Measurements from ENCODE around the gene JSRP1. TPM values are rescaled to one million over a fixed set of nuclear protein-coding genes. Genes with fewer than 3 reads are reported as not detected.

JSRP1 gene
- total RNA-seq, 1 donor from 2014 or later: 0.36 TPM

DNA sequence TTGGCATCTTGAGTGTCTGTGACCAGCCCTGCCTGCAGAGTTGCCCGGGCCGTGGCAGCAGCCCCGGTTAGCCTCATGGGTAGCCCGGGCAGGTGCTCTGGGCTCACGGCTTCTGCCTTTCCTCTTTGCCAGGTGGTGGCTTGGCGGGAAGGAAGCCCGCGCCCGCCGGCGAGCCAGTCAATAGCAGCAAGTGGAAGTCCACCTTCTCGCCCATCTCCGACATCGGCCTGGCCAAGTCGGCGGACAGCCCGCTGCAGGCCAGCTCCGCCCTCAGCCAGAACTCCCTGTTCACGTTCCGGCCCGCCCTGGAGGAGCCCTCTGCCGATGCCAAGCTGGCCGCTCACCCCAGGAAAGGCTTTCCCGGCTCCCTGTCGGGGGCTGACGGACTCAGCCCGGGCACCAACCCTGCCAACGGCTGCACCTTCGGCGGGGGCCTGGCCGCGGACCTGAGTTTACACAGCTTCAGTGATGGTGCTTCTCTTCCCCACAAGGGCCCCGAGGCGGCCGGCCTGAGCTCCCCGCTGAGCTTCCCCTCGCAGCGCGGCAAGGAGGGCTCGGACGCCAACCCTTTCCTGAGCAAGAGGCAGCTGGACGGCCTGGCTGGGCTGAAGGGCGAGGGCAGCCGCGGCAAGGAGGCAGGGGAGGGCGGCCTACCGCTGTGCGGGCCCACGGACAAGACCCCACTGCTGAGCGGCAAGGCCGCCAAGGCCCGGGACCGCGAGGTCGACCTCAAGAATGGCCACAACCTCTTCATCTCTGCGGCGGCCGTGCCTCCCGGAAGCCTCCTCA lies 30.0 kb downstream of the JSRP1 start:
- peaks cover 91% of the 10 kb centered on the region for H3K36me3 ChIP-seq
- H3K9me3 ChIP-seq (replicated peaks): no peaks in the 10 kb centered on the region
- TF ChIP-seq, protein P1, sequence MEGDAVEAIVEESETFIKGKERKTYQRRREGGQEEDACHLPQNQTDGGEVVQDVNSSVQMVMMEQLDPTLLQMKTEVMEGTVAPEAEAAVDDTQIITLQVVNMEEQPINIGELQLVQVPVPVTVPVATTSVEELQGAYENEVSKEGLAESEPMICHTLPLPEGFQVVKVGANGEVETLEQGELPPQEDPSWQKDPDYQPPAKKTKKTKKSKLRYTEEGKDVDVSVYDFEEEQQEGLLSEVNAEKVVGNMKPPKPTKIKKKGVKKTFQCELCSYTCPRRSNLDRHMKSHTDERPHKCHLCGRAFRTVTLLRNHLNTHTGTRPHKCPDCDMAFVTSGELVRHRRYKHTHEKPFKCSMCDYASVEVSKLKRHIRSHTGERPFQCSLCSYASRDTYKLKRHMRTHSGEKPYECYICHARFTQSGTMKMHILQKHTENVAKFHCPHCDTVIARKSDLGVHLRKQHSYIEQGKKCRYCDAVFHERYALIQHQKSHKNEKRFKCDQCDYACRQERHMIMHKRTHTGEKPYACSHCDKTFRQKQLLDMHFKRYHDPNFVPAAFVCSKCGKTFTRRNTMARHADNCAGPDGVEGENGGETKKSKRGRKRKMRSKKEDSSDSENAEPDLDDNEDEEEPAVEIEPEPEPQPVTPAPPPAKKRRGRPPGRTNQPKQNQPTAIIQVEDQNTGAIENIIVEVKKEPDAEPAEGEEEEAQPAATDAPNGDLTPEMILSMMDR (IDR thresholded peaks at IDR 0.05; ENCODE audit: borderline replicate concordance): no peak
- intact Hi-C loops (cut with micrococcal nuclease): no loop called here
- H3K4me3 ChIP-seq: no peak overlapping the region
- H3K27ac ChIP-seq (replicated peaks): no peak overlapping the region
- peaks cover 13% of the 10 kb centered on the region for H3K4me1 ChIP-seq
- no peak for DNase-seq
- H3K27me3 ChIP-seq (ENCODE audit: low read depth): no peaks in the 10 kb centered on the region

DNA sequence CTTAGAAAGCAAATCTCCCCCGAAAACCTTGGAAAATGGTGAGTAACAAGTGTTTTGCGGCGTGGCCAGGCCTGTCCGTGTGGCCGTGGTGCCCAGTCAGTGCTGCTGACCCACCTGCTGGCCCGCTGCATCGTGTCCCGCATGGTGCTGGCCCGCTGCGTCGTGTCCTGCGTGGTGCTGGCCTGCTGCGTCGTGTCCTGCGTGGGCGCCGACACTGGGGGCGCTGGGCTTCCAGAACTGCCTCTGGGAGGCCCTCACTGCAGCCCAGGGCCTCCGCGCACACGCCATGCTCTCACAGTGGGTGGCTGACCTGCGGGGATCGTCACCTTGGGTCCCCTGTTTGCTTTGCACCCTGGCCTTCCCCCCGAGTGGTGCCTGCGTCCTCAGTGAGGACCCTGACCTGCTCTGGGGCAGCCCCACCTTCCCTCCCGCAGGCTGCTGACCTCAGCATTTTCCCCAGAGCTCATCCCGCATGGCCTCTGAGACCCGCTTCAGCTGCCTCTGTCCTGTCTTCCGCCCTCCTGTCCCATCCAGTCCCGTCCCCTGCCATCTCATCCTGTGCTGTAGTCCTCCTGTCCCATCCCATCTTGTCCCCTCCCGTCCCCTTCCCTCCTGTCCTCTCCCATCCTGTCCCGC lies 30.7 kb downstream of the JSRP1 start:
- Histone ChIP-seq H3K36me3 (peaks cover 97% of the 10 kb centered on the region), H3K4me3 (no peak overlapping the region), H3K4me1 (peaks cover 14% of the 10 kb centered on the region), H3K9me3 (replicated peaks) (no peaks in the 10 kb centered on the region), H3K27ac (replicated peaks) (no peak overlapping the region), H3K27me3 (ENCODE audit: low read depth) (no peaks in the 10 kb centered on the region)
- intact Hi-C loops (cut with micrococcal nuclease): no loop called here
- no peak for DNase-seq
- TF ChIP-seq, protein P1 (IDR thresholded peaks at IDR 0.05; ENCODE audit: borderline replicate concordance): no peak

DNA sequence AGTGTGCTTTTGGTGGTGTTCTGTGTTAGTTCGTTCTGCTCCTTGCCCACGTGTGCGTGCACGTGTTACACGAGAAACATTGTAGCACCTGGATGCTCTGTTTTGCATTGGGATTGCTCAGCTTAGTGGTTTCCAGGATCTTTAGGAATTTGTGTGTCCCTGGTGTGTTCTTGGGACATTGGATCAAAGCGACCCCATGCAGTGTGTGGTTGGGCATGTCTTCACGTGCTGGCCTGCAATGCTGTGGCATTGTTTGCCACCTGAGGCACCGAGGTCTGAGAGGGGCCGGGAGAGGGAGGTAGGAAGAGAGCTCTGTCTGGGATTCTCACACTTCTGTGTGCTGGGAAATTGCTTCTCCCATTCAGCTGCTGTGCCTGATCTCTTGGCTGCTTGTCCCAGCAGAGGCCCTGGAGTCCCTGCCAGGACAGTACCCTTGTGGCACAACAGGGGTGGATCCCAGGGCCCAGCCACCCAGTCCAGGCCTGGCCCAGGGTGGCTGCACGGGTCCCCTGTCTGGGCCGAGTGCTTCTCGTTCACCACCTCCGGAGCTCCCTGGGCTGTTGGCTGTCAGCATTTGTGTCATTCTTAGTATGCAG lies 31.4 kb downstream of the JSRP1 start:
- peaks cover 97% of the 10 kb centered on the region for H3K36me3 ChIP-seq
- H3K27me3 ChIP-seq (ENCODE audit: low read depth): no peaks in the 10 kb centered on the region
- no peak overlapping the region for H3K4me3 ChIP-seq
- H3K4me1 ChIP-seq: peaks cover 14% of the 10 kb centered on the region
- TF ChIP-seq, protein P1 (IDR thresholded peaks at IDR 0.05; ENCODE audit: borderline replicate concordance): no peak
- no peak for DNase-seq
- intact Hi-C loops (cut with micrococcal nuclease): no loop called here
- H3K9me3 ChIP-seq (replicated peaks): no peaks in the 10 kb centered on the region
- no peak overlapping the region for H3K27ac ChIP-seq (replicated peaks)

DNA sequence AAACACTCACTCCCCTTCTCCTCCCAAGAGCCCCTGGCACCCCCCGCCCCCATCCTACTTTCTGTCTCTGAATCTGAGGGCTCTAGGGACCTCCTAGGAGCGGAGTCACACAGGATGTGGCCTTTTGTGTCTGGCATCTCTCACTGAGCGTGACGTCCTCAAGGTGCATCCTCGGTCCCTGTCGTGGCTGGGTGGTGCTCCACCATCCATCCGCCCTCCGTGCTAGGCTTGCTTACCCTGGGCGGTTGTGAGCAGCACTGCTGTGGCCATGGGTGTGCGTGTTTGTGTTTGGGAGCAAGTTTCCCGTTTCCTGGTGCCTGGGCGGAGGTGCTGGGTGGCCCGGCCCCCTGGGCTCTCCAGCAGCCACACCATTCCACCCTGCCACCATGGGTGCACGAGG lies 32.3 kb downstream of the JSRP1 start:
- DNase-seq: no peak
- Histone ChIP-seq H3K4me1 (peaks cover 14% of the 10 kb centered on the region), H3K9me3 (replicated peaks) (no peaks in the 10 kb centered on the region), H3K27me3 (ENCODE audit: low read depth) (no peaks in the 10 kb centered on the region), H3K27ac (replicated peaks) (no peak overlapping the region), H3K4me3 (no peak overlapping the region), H3K36me3 (peaks cover 97% of the 10 kb centered on the region)
- TF ChIP-seq, protein P1 (IDR thresholded peaks at IDR 0.05; ENCODE audit: borderline replicate concordance): no peak
- intact Hi-C loops (cut with micrococcal nuclease): no loop called here

DNA sequence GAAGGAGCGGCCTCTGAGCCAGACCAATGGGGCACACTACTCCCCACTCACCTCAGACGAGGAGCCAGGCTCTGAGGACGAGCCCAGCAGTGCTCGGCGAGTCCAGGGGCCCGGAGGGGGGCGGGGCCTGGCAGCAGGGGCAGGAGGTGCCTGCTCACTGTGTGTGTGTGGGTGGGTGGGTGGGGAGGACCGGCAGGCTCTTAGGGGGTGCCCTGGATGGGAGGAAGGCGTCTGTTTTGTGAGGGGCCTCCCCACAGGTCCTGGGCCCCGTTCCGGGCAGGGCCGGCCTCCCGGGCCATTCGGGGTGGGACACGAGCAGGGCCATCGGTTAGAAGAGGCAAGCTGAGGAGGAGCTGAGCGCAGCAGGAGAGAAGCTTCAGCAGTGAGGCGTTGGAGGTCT lies 32.8 kb downstream of the JSRP1 start:
- intact Hi-C loops (cut with micrococcal nuclease): no loop called here
- no peak for DNase-seq
- H3K36me3 ChIP-seq: peaks cover 97% of the 10 kb centered on the region

More for the DNA sequence above, 32.8 kb downstream of the JSRP1 start:
- peaks cover 14% of the 10 kb centered on the region for H3K4me1 ChIP-seq
- H3K9me3 ChIP-seq (replicated peaks): no peaks in the 10 kb centered on the region
- H3K4me3 ChIP-seq: no peak overlapping the region
- no peaks in the 10 kb centered on the region for H3K27me3 ChIP-seq (ENCODE audit: low read depth)
- H3K27ac ChIP-seq (replicated peaks): no peak overlapping the region
- TF ChIP-seq, protein P1 (IDR thresholded peaks at IDR 0.05; ENCODE audit: borderline replicate concordance): no peak
